H1 (cell line): Measurements from ENCODE around the gene PSMC1.

Experiments used
- ASH2L ChIP-seq: fragments of 200-600, 300-600 bp; sonication (generic); IDR thresholded peaks from one replicate; pipeline ENCODE4 v1.7.1; 2017; ENCODE audit warnings: low read length
- CBX5 ChIP-seq: fragments of 300-800, 300-1000 bp; sonication (generic); IDR thresholded peaks from 2 replicates; pipeline ENCODE4 v1.7.1; 2016; ENCODE audit warnings: antibody characterized with exemption, low read length, low read depth
- CTCF ChIP-seq, 3 experiments: IDR thresholded peaks; 1 replicate in 2 of 3; 2 replicates in 1 of 3; pipeline versions ENCODE4 v1.5.1 to v1.6.1; 2011; ENCODE audit warnings: low read length in 3 of 3, mild to moderate bottlenecking in 3 of 3, inconsistent platforms in 2 of 3, low read depth in 1 of 3, moderate library complexity in 1 of 3; ENCODE audit not compliant: insufficient read depth in 1 of 3; ENCODE audit errors: control extremely low read depth in 1 of 3
- EZH2 ChIP-seq: fragments of 200-600 bp; sonication (generic); IDR thresholded peaks from 2 replicates; pipeline ENCODE4 v1.7.1; 2012; ENCODE audit warnings: low read depth, mild to moderate bottlenecking, moderate library complexity, low read length, inconsistent platforms; ENCODE audit not compliant: severe bottlenecking
- GTF2F1 ChIP-seq: IDR thresholded peaks from 2 replicates; pipeline ENCODE4 v1.6.1; 2012; ENCODE audit warnings: low read depth, low read length, improper control_type of control experiment, borderline replicate concordance
- JUN ChIP-seq: IDR thresholded peaks from 2 replicates; pipeline ENCODE4 v1.6.1; 2011; ENCODE audit warnings: low read depth, mild to moderate bottlenecking, improper control_type of control experiment, low read length
- JUND ChIP-seq: IDR thresholded peaks from 2 replicates; pipeline ENCODE4 v1.6.1; 2011; ENCODE audit warnings: mild to moderate bottlenecking, improper control_type of control experiment, low read length
- NRF1 ChIP-seq: IDR thresholded peaks from 2 replicates; pipeline ENCODE4 v1.6.1; 2011; ENCODE audit warnings: mild to moderate bottlenecking, low read depth, low read length, improper control_type of control experiment
- POLR2A ChIP-seq, 2 experiments: IDR thresholded peaks; 1 replicate in 1 of 2; 2 replicates in 1 of 2; pipeline ENCODE4 v1.6.1; 2011; ENCODE audit warnings: low read depth in 2 of 2, low read length in 2 of 2, mild to moderate bottlenecking in 2 of 2; ENCODE audit errors: control extremely low read depth in 1 of 2
- POLR2AphosphoS5 ChIP-seq: IDR thresholded peaks from 2 replicates; pipeline ENCODE4 v1.6.1; 2011; ENCODE audit warnings: low read depth, low read length
- SP1 ChIP-seq: IDR thresholded peaks from 2 replicates; pipeline ENCODE4 v1.6.1; 2011; ENCODE audit warnings: low read depth, low read length

- TF ChIP-seq CTCF (IDR thresholded peaks at IDR 0.05; ENCODE audit: control extremely low read depth in 1 of 3, insufficient read depth in 1 of 3, low read depth in 1 of 3, low read length in 3 of 3): no peak
- no peak for TF ChIP-seq SP1
- TF ChIP-seq POLR2A (IDR thresholded peaks at IDR 0.05; ENCODE audit: control extremely low read depth in 1 of 2, low read depth in 2 of 2, low read length in 2 of 2): no peak
- TF ChIP-seq JUN: no peak
- TF ChIP-seq POLR2AphosphoS5: no peak
- TF ChIP-seq NRF1: no peak
- TF ChIP-seq CBX5: no peak
- no peak for TF ChIP-seq JUND
- no peak for TF ChIP-seq GTF2F1
- TF ChIP-seq EZH2: no peak
- no peak for TF ChIP-seq ASH2L
These were observed 9.4 kb upstream of the PSMC1 start for GRCh38 chr14:90246936-90247335.
